Measurements from ENCODE around the gene SYT1.

GRCh38 chr12:79162948-79163347, 298.4 kb downstream of the SYT1 start:
- TF ChIP-seq CTCF (IDR thresholded peaks at IDR 0.05) (no peak), POLR2A (IDR thresholded peaks at IDR 0.05) (no peak), POLR2AphosphoS5 (IDR thresholded peaks at IDR 0.05) (no peak)

Data from prostate gland (tissue), 2 donors.